ENCODE data around the gene CDYL2. TPM values are rescaled to one million over a fixed set of nuclear protein-coding genes. Genes with fewer than 3 reads are reported as not detected.

Gene CDYL2
- total RNA-seq, 2 experiments from 2014 or later: 0.98 to 2.5 TPM

DNA sequence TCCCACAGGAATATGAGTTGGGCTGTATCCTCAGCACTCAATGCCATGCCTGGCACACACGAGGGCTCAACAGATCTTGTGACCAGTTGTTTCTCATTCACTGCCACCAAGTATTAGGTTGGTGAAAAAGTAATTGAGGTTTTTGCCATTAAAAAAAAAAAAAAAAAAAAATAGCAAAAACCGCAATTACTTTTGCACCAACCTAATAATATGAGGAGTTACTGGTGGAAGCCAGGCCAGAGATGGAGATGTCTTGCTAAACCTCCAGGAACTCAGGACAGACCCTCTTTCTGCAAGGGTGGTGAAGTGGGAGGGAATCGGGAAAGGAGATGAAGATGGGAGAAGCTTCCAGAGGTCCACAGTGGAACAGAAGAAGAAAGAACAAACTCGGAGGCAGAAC lies 139.0 kb downstream of the CDYL2 start:
- no peaks in the 10 kb centered on the region for H3K9me2 ChIP-seq (ENCODE audit: insufficient read depth, low read length)
- peaks cover 3% of the 10 kb centered on the region; the same call in 1 of the 2 replicates for H3K9me3 ChIP-seq (ENCODE audit: low read length)
- H3K4me2 ChIP-seq (ENCODE audit: low read length): no peak overlapping the region
- ChIA-PET CTCF (ENCODE audit: unreplicated experiment) (no interaction called here), POLR2A (interaction anchor here (0.7 kb wide), 1 partner anchor 67 kb away, joined by 4 read pairs; no protein-coding TSS in a partner anchor)
- H3K36me3 ChIP-seq (ENCODE audit: insufficient read depth, low read length): no peaks in the 10 kb centered on the region
- no peak for DNase-seq (ENCODE audit: low spot score)
- peaks cover 7% of the 10 kb centered on the region for H3K4me1 ChIP-seq (ENCODE audit: insufficient read depth, low read length, poor library complexity, severe bottlenecking)
- no peaks in the 10 kb centered on the region for H4K20me1 ChIP-seq (ENCODE audit: insufficient read depth, low read length)
- no peak for TF ChIP-seq EZH2phosphoT487 (IDR thresholded peaks at IDR 0.05; ENCODE audit: borderline replicate concordance, low read depth, low read length)
- TF ChIP-seq, protein P1, sequence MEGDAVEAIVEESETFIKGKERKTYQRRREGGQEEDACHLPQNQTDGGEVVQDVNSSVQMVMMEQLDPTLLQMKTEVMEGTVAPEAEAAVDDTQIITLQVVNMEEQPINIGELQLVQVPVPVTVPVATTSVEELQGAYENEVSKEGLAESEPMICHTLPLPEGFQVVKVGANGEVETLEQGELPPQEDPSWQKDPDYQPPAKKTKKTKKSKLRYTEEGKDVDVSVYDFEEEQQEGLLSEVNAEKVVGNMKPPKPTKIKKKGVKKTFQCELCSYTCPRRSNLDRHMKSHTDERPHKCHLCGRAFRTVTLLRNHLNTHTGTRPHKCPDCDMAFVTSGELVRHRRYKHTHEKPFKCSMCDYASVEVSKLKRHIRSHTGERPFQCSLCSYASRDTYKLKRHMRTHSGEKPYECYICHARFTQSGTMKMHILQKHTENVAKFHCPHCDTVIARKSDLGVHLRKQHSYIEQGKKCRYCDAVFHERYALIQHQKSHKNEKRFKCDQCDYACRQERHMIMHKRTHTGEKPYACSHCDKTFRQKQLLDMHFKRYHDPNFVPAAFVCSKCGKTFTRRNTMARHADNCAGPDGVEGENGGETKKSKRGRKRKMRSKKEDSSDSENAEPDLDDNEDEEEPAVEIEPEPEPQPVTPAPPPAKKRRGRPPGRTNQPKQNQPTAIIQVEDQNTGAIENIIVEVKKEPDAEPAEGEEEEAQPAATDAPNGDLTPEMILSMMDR (conservative IDR thresholded peaks at IDR 0.05; ENCODE audit: low read length): no peak
- intact Hi-C loops (cut with micrococcal nuclease; ENCODE audit: unreplicated experiment): no loop called here
- H3K4me3 ChIP-seq (ENCODE audit: low read depth, low read length, poor library complexity, severe bottlenecking): no peak overlapping the region
- H3K79me2 ChIP-seq (ENCODE audit: insufficient read depth, low read depth, low read length): no peaks in the 10 kb centered on the region
- H2AFZ ChIP-seq (ENCODE audit: low read length): no peak overlapping the region
- H3K27ac ChIP-seq (ENCODE audit: low read depth, low read length, poor library complexity, severe bottlenecking): no peak overlapping the region
- no TSS peak for BruUV-seq (replicated peaks)

GRCh38 chr16:80664786-80665185 lies 139.6 kb downstream of the CDYL2 start:
- H3K79me2 ChIP-seq (ENCODE audit: insufficient read depth, low read depth, low read length): no peaks in the 10 kb centered on the region

DNA sequence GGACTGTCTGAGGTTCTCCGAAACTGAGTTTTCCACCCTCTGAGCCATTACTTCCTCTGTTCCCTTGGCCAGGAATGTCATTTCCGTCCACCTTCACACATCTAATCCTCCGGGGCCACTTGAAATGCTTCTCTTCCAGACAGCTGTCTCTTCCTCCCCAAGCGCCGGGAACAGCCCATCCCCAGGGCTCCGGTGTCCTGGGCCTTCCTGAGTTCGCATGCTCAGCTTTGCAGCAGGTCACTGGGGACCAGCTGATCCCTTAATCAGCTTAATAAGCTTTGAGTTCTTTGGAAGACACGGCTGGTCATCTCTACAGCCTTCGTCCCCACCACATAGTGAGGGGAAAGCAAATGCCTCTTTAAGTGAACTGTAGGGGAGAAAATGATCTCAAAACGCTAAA lies 140.2 kb downstream of the CDYL2 start:
- intact Hi-C loops (cut with micrococcal nuclease; ENCODE audit: unreplicated experiment): no loop called here
- DNase-seq (ENCODE audit: low spot score): no peak
- BruUV-seq (replicated peaks): no TSS peak

More at GRCh38 chr16:80664786-80665185, 139.6 kb downstream of the CDYL2 start:
- no peak overlapping the region for H3K4me2 ChIP-seq (ENCODE audit: low read length)
- H4K20me1 ChIP-seq (ENCODE audit: insufficient read depth, low read length): no peaks in the 10 kb centered on the region
- ChIA-PET POLR2A (interaction anchor here (1.0 kb wide), 1 partner anchor 11 kb away, joined by 3 read pairs; no protein-coding TSS in a partner anchor), CTCF (ENCODE audit: unreplicated experiment) (interaction anchor here (0.5 kb wide), 1 partner anchor 26 kb away, joined by 3 read pairs; no protein-coding TSS in a partner anchor)
- peaks cover 1% of the 10 kb centered on the region for H3K4me1 ChIP-seq (ENCODE audit: insufficient read depth, low read length, poor library complexity, severe bottlenecking)
- no peak overlapping the region for H3K4me3 ChIP-seq (ENCODE audit: low read depth, low read length, poor library complexity, severe bottlenecking)
- no peak overlapping the region for H3K27ac ChIP-seq (ENCODE audit: low read depth, low read length, poor library complexity, severe bottlenecking)
- H3K9me3 ChIP-seq (ENCODE audit: low read length): peaks cover 9% of the 10 kb centered on the region; the same call in 1 of the 2 replicates
- H3K36me3 ChIP-seq (ENCODE audit: insufficient read depth, low read length): no peaks in the 10 kb centered on the region
- DNase-seq (ENCODE audit: low spot score): no peak
- no peaks in the 10 kb centered on the region for H3K9me2 ChIP-seq (ENCODE audit: insufficient read depth, low read length)
- H2AFZ ChIP-seq (ENCODE audit: low read length): no peak overlapping the region
- TF ChIP-seq EZH2phosphoT487 (IDR thresholded peaks at IDR 0.05; ENCODE audit: borderline replicate concordance, low read depth, low read length): no peak
- TF ChIP-seq, protein P1 (conservative IDR thresholded peaks at IDR 0.05; ENCODE audit: low read length): no peak
- intact Hi-C loops (cut with micrococcal nuclease; ENCODE audit: unreplicated experiment): no loop called here
- no TSS peak for BruUV-seq (replicated peaks)

More for the DNA sequence above, 140.2 kb downstream of the CDYL2 start:
- Histone ChIP-seq H3K4me1 (ENCODE audit: insufficient read depth, low read length, poor library complexity, severe bottlenecking) (no peaks in the 10 kb centered on the region), H3K4me3 (ENCODE audit: low read depth, low read length, poor library complexity, severe bottlenecking) (no peak overlapping the region), H3K9me2 (ENCODE audit: insufficient read depth, low read length) (no peaks in the 10 kb centered on the region), H3K9me3 (ENCODE audit: low read length) (peaks cover 11% of the 10 kb centered on the region; the same call in 1 of the 2 replicates), H3K27ac (ENCODE audit: low read depth, low read length, poor library complexity, severe bottlenecking) (no peak overlapping the region), H2AFZ (ENCODE audit: low read length) (no peak overlapping the region), H3K36me3 (ENCODE audit: insufficient read depth, low read length) (no peaks in the 10 kb centered on the region), H3K79me2 (ENCODE audit: insufficient read depth, low read depth, low read length) (no peaks in the 10 kb centered on the region), H3K4me2 (ENCODE audit: low read length) (no peak overlapping the region), H4K20me1 (ENCODE audit: insufficient read depth, low read length) (no peaks in the 10 kb centered on the region)
- ChIA-PET CTCF (ENCODE audit: unreplicated experiment) (no interaction called here), POLR2A (interaction anchor here (1.0 kb wide), 1 partner anchor 12 kb away, joined by 3 read pairs; no protein-coding TSS in a partner anchor)
- TF ChIP-seq, protein P1 (conservative IDR thresholded peaks at IDR 0.05; ENCODE audit: low read length): no peak
- TF ChIP-seq EZH2phosphoT487 (IDR thresholded peaks at IDR 0.05; ENCODE audit: borderline replicate concordance, low read depth, low read length): no peak
